Loucy (cell line): Measurements from ENCODE around the gene PTRH2.
"Not testable (repeated sequence)": the region's sequence is repeated elsewhere in the genome, so short reads cannot be mapped to it uniquely, and the experiment has no call there.

ENCODE experiments used
- CTCF ChIP-seq: fragments of 200-600 bp; sonication (generic); conservative IDR thresholded peaks from 2 replicates; pipeline ENCODE4 v1.5.1; 2014; ENCODE audit warnings: mild to moderate bottlenecking, antibody characterized with exemption, low read length
- EZH2phosphoT487 ChIP-seq: fragments of 200-600 bp; IDR thresholded peaks from 2 replicates; pipeline ENCODE4 v1.6.1; 2018; ENCODE audit warnings: antibody characterized with exemption, mild to moderate bottlenecking, moderate library complexity, borderline replicate concordance

- not testable (repeated sequence) for TF ChIP-seq CTCF, EZH2phosphoT487
Observed at GRCh38 chr17:59656624-59657023, 50.6 kb downstream of the PTRH2 start.
